HEK293 (cell line): ENCODE data around the gene CSK.
"Not testable (repeated sequence)": the region's sequence is repeated elsewhere in the genome, so short reads cannot be mapped to it uniquely, and the experiment has no call there.

Experiments used
- CTCF ChIA-PET: fragments of 350-600 bp; formaldehyde crosslinking; extraction: SDS; loops from one replicate; lab custom pipeline; 2021; ENCODE audit warnings: antibody characterized with exemption; lab: Yijun Ruan, JAX
- POLR2A ChIA-PET: fragments of 300-600 bp; formaldehyde crosslinking; extraction: SDS; loops from one replicate; lab custom pipeline; 2020; ENCODE audit warnings: antibody characterized with exemption, inconsistent platforms; lab: Yijun Ruan, JAX
- H3K27ac ChIP-seq: fragments of 200-500 bp; sonication (Bioruptor generic); 2 replicates; pipeline ENCODE4 v1.5.1; 2014; ENCODE audit warnings: low read depth, low read length, control low read depth, inconsistent platforms; ENCODE audit errors: extremely low read depth
- H3K36me3 ChIP-seq, 2 experiments: fragments of 200-500 bp in 1 of 2; sonication (Bioruptor generic) in 1 of 2; 1 replicate in 1 of 2; 2 replicates in 1 of 2; pipeline ENCODE4 v1.5.1; 2014 to 2017; ENCODE audit warnings: inconsistent platforms in 2 of 2, low read length in 2 of 2; ENCODE audit not compliant: control insufficient read depth in 2 of 2, insufficient read depth in 1 of 2
- H3K4me1 ChIP-seq: fragments of 200-500 bp; sonication (Bioruptor generic); 2 replicates; pipeline ENCODE4 v1.5.1; 2014; ENCODE audit warnings: mild to moderate bottlenecking, low read length, inconsistent platforms; ENCODE audit not compliant: control insufficient read depth, insufficient read depth
- H3K4me3 ChIP-seq: 2 replicates; pipeline ENCODE4 v1.5.1; 2011; ENCODE audit warnings: low read depth, mild to moderate bottlenecking, control low read depth, low read length, moderate library complexity
- H3K9me3 ChIP-seq: fragments of 200-500 bp; sonication (Bioruptor generic); 2 replicates; pipeline ENCODE4 v1.5.1; 2014; ENCODE audit warnings: low read depth, low read length, inconsistent platforms; ENCODE audit not compliant: control insufficient read depth, insufficient read depth
- BCL6B ChIP-seq: fragments of 450-650 bp; formaldehyde crosslinking; IDR thresholded peaks from 2 replicates; pipeline ENCODE4 v1.5.1; 2017; ENCODE audit warnings: missing biosample characterization, missing genetic modification characterization
- EGR2 ChIP-seq: fragments of 450-650 bp; formaldehyde crosslinking; IDR thresholded peaks from 2 replicates; pipeline ENCODE4 v1.5.1; 2016; ENCODE audit warnings: low read depth, missing biosample characterization, missing genetic modification characterization
- GFI1B ChIP-seq: fragments of 450-650 bp; formaldehyde crosslinking; IDR thresholded peaks from 2 replicates; pipeline ENCODE4 v1.5.1; 2016; ENCODE audit warnings: missing biosample characterization, missing genetic modification characterization
- GLIS2 ChIP-seq: fragments of 450-650 bp; formaldehyde crosslinking; IDR thresholded peaks from 2 replicates; pipeline ENCODE4 v1.5.1; 2016; ENCODE audit warnings: missing biosample characterization, missing genetic modification characterization
- PATZ1 ChIP-seq: fragments of 450-650 bp; formaldehyde crosslinking; IDR thresholded peaks from 2 replicates; pipeline ENCODE4 v1.5.1; 2016; ENCODE audit warnings: missing biosample characterization, missing genetic modification characterization
- SP2 ChIP-seq: fragments of 450-650 bp; formaldehyde crosslinking; IDR thresholded peaks from 2 replicates; pipeline ENCODE4 v1.5.1; 2016; ENCODE audit warnings: missing biosample characterization, missing genetic modification characterization
- ZBTB6 ChIP-seq: fragments of 450-650 bp; formaldehyde crosslinking; IDR thresholded peaks from 2 replicates; pipeline ENCODE4 v1.5.1; 2017; ENCODE audit warnings: missing biosample characterization, missing genetic modification characterization
- ZFP41 ChIP-seq: fragments of 450-650 bp; formaldehyde crosslinking; IDR thresholded peaks from 2 replicates; pipeline ENCODE4 v1.5.1; 2016; ENCODE audit warnings: missing biosample characterization, missing genetic modification characterization, borderline replicate concordance
- ZFP69B ChIP-seq: fragments of 450-650 bp; formaldehyde crosslinking; IDR thresholded peaks from 2 replicates; pipeline ENCODE4 v1.5.1; 2016; ENCODE audit warnings: missing biosample characterization, missing genetic modification characterization
- ZNF138 ChIP-seq: fragments of 450-650 bp; formaldehyde crosslinking; IDR thresholded peaks from 2 replicates; pipeline ENCODE4 v1.5.1; 2016; ENCODE audit warnings: missing biosample characterization, missing genetic modification characterization, borderline replicate concordance
- ZNF18 ChIP-seq: fragments of 450-650 bp; formaldehyde crosslinking; IDR thresholded peaks from 2 replicates; pipeline ENCODE4 v1.5.1; 2016; ENCODE audit warnings: missing biosample characterization, missing genetic modification characterization
- ZNF184 ChIP-seq: fragments of 450-650 bp; IDR thresholded peaks from 2 replicates; pipeline ENCODE4 v1.5.1; 2018; ENCODE audit warnings: missing biosample characterization, mild to moderate bottlenecking, missing genetic modification characterization
- ZNF398 ChIP-seq: fragments of 450-650 bp; formaldehyde crosslinking; IDR thresholded peaks from 2 replicates; pipeline ENCODE4 v1.5.1; 2017; ENCODE audit warnings: missing biosample characterization, missing genetic modification characterization
- ZNF501 ChIP-seq: fragments of 450-650 bp; formaldehyde crosslinking; IDR thresholded peaks from 2 replicates; pipeline ENCODE4 v1.5.1; 2016; ENCODE audit warnings: missing biosample characterization, missing genetic modification characterization
- ZNF571 ChIP-seq: fragments of 450-650 bp; formaldehyde crosslinking; IDR thresholded peaks from 2 replicates; pipeline ENCODE4 v1.5.0; 2017; ENCODE audit warnings: missing biosample characterization, missing genetic modification characterization
- ZNF600 ChIP-seq: fragments of 450-650 bp; formaldehyde crosslinking; IDR thresholded peaks from 2 replicates; pipeline ENCODE4 v1.5.1; 2016; ENCODE audit warnings: missing biosample characterization, missing genetic modification characterization
- ZNF629 ChIP-seq: fragments of 450-650 bp; formaldehyde crosslinking; IDR thresholded peaks from 2 replicates; pipeline ENCODE4 v1.5.1; 2017; ENCODE audit warnings: missing biosample characterization, missing genetic modification characterization
- ZNF664 ChIP-seq: fragments of 450-650 bp; formaldehyde crosslinking; IDR thresholded peaks from 2 replicates; pipeline ENCODE4 v1.5.1; 2016; ENCODE audit warnings: missing biosample characterization, missing genetic modification characterization
- ZNF707 ChIP-seq: fragments of 450-650 bp; formaldehyde crosslinking; IDR thresholded peaks from 2 replicates; pipeline ENCODE4 v1.5.1; 2016; ENCODE audit warnings: missing biosample characterization, missing genetic modification characterization
- ZNF747 ChIP-seq: fragments of 450-650 bp; formaldehyde crosslinking; IDR thresholded peaks from 2 replicates; pipeline ENCODE4 v1.5.1; 2016; ENCODE audit warnings: missing biosample characterization, missing genetic modification characterization
- ZNF785 ChIP-seq: fragments of 450-650 bp; formaldehyde crosslinking; IDR thresholded peaks from 2 replicates; pipeline ENCODE4 v1.5.1; 2016; ENCODE audit warnings: missing biosample characterization, missing genetic modification characterization
- ZSCAN4 ChIP-seq: fragments of 450-650 bp; formaldehyde crosslinking; IDR thresholded peaks from 2 replicates; pipeline ENCODE4 v1.5.1; 2017; ENCODE audit warnings: missing biosample characterization, missing genetic modification characterization
- TF ChIP-seq, protein P1 (sequence below): IDR thresholded peaks from 2 replicates; pipeline ENCODE4 v1.6.1; 2011; ENCODE audit warnings: mild to moderate bottlenecking, low read depth, low read length, borderline replicate concordance

CSK gene

GRCh38 chr15:74786081-74786480 is 4.2 kb downstream of the CSK start:
- H3K4me3 ChIP-seq, H3K9me3 ChIP-seq, POLR2A ChIA-PET: not testable (repeated sequence)
- CTCF ChIA-PET: interaction anchor here (0.7 to 25.7 kb wide), 5 partner anchors 11 to 347 kb away, joined by 3 to 649 read pairs (median 19); partner anchors contain the start of gene CSK
- TF ChIP-seq ZSCAN4 (tag by site-specific recombination) (peak; percentile 43; the same call in 1 of the 2 replicates), ZNF600 (tag by site-specific recombination) (0 out of 2 replicates have a peak, but pooled peaks have one; percentile 2)
- Histone ChIP-seq H3K4me1 (peaks cover 56% of the 10 kb centered on the region), H3K36me3 (peaks cover 0 to 30% of the 10 kb centered on the region in 2 experiments; a peak in 1 of 3 replicates), H3K27ac (0 out of 2 replicates have a peak overlapping the region, but pooled peaks have one; percentile 16)

GRCh38 chr15:74786551-74787165 is 4.8 kb downstream of the CSK start:
- Histone ChIP-seq H3K9me3 (no peaks in the 10 kb centered on the region), H3K36me3 (peaks cover 0 to 30% of the 10 kb centered on the region in 2 experiments; a peak in 1 of 3 replicates), H3K4me3 (no peak overlapping the region), H3K27ac (peak overlapping the region; percentile 16; the same call in 1 of the 2 replicates), H3K4me1 (peaks cover 53% of the 10 kb centered on the region)
- ChIA-PET POLR2A (interaction anchor here (1.0 to 1.4 kb wide), 2 partner anchors 9 to 18 kb away, joined by 4 read pairs; no protein-coding TSS in a partner anchor), CTCF (interaction anchor here (0.7 to 25.7 kb wide), 17 partner anchors 12 to 794 kb away, joined by 3 to 649 read pairs (median 4); partner anchors contain the start of genes CSK, STOML1 and ULK3)
- TF ChIP-seq ZNF629 (tag by site-specific recombination): no peak
- no peak for TF ChIP-seq ZNF398 (tag by site-specific recombination)
- no peak for TF ChIP-seq ZNF707 (tag by site-specific recombination)
- no peak for TF ChIP-seq ZNF785 (tag by site-specific recombination)
- TF ChIP-seq BCL6B (tag by site-specific recombination): no peak
- TF ChIP-seq ZNF184 (tag by site-specific recombination): no peak
- TF ChIP-seq ZNF664 (tag by site-specific recombination): no peak
- TF ChIP-seq ZNF571 (tag by site-specific recombination): no peak
- no peak for TF ChIP-seq ZNF138 (tag by site-specific recombination)
- peak; percentile 7; the same call in 1 of the 2 replicates for TF ChIP-seq PATZ1 (tag by site-specific recombination)
- TF ChIP-seq, protein P1, sequence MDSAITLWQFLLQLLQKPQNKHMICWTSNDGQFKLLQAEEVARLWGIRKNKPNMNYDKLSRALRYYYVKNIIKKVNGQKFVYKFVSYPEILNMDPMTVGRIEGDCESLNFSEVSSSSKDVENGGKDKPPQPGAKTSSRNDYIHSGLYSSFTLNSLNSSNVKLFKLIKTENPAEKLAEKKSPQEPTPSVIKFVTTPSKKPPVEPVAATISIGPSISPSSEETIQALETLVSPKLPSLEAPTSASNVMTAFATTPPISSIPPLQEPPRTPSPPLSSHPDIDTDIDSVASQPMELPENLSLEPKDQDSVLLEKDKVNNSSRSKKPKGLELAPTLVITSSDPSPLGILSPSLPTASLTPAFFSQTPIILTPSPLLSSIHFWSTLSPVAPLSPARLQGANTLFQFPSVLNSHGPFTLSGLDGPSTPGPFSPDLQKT: no peak
- TF ChIP-seq EGR2 (tag by site-specific recombination): no peak
- no peak for TF ChIP-seq ZNF18 (tag by site-specific recombination)
- TF ChIP-seq ZBTB6 (tag by site-specific recombination): no peak
- TF ChIP-seq ZFP41 (tag by site-specific recombination): no peak
- no peak for TF ChIP-seq ZNF501 (tag by site-specific recombination)
- TF ChIP-seq ZFP69B (tag by site-specific recombination): peak; percentile 85
- TF ChIP-seq ZNF747 (tag by site-specific recombination): no peak
- no peak for TF ChIP-seq GFI1B
- peak; percentile 54 for TF ChIP-seq GLIS2 (tag by site-specific recombination)
- TF ChIP-seq SP2 (tag by site-specific recombination): 0 out of 2 replicates have a peak, but pooled peaks have one; percentile 25
